Panc1 (cell line): ENCODE results near the gene PPM1K. TPM values are rescaled to one million over a fixed set of nuclear protein-coding genes. Genes with fewer than 3 reads are reported as not detected.
A peak's percentile ranks its signal among the peaks of the same experiment; 100 is the strongest.

Source experiments
- ATAC-seq: fragments of 200-7000 bp; cut with Tn5 transposase; 2 replicates; pipeline ENCODE4 v1.9.1; 2020; ENCODE audit warnings: mild to moderate bottlenecking, moderate library complexity
- BruUV-seq: library from RNA; stranded (reverse); fragments of 400-500 nt; replicated peaks from 2 replicates; lab custom pipeline; 2021; lab: Mats Ljungman, UMichigan
- CTCF ChIA-PET: fragments of 300-600 bp; sonication (Branson Sonifier 250); formaldehyde crosslinking; loops from one replicate; lab custom pipeline; 2022; ENCODE audit warnings: antibody characterized with exemption; lab: Charles Lee
- POLR2A ChIA-PET: fragments of 300-600 bp; sonication (Branson Sonifier 250); formaldehyde crosslinking; loops from one replicate; lab custom pipeline; 2022; ENCODE audit warnings: antibody characterized with exemption; lab: Charles Lee
- DNase-seq: peaks from one replicate; pipeline ENCODE4 v3.0.0-alpha.2; 2010; ENCODE audit warnings: low read depth, low spot score
- H3K27ac ChIP-seq: 2 replicates; pipeline ENCODE4 v1.5.1; 2011; ENCODE audit warnings: mild to moderate bottlenecking, low read length, inconsistent platforms
- H3K27me3 ChIP-seq: fragments of 200-500 bp; sonication (Bioruptor generic); 2 replicates; pipeline ENCODE4 v1.6.0; 2014; ENCODE audit warnings: low read length, inconsistent platforms; ENCODE audit not compliant: control insufficient read depth, insufficient read depth
- H3K36me3 ChIP-seq: fragments of 200-500 bp; sonication (Bioruptor generic); 2 replicates; pipeline ENCODE4 v1.5.1; 2014; ENCODE audit warnings: inconsistent platforms, mild to moderate bottlenecking, low read length, moderate library complexity; ENCODE audit not compliant: control insufficient read depth, insufficient read depth
- H3K4me1 ChIP-seq: 2 replicates; pipeline ENCODE4 v1.5.1; 2011; ENCODE audit warnings: inconsistent platforms, mild to moderate bottlenecking, low read length, moderate library complexity; ENCODE audit not compliant: control insufficient read depth, insufficient read depth
- H3K4me3 ChIP-seq, 2 experiments: 2 replicates each; pipeline ENCODE4 v1.5.1; 2011 to 2012; ENCODE audit warnings: low read depth in 2 of 2, low read length in 2 of 2, mild to moderate bottlenecking in 2 of 2, inconsistent platforms in 1 of 2, moderate library complexity in 1 of 2
- H3K9me3 ChIP-seq: fragments of 200-500 bp; sonication (Bioruptor generic); 2 replicates; pipeline ENCODE4 v1.5.1; 2014; ENCODE audit warnings: low read depth, mild to moderate bottlenecking, inconsistent platforms, low read length, moderate library complexity; ENCODE audit not compliant: control insufficient read depth, insufficient read depth
- CTCF ChIP-seq: fragments of 450-650 bp; IDR thresholded peaks from 2 replicates; pipeline ENCODE4 v1.5.1; 2017; ENCODE audit warnings: mild to moderate bottlenecking
- POLR2AphosphoS5 ChIP-seq: IDR thresholded peaks from 2 replicates; pipeline ENCODE4 v1.6.1; 2012; ENCODE audit warnings: mild to moderate bottlenecking, low read depth, low read length, moderate library complexity
- SIN3A ChIP-seq: IDR thresholded peaks from 2 replicates; pipeline ENCODE4 v1.6.1; 2012; ENCODE audit warnings: low read depth, mild to moderate bottlenecking, low read length, moderate library complexity, borderline replicate concordance; ENCODE audit not compliant: insufficient read depth
- TCF7L2 ChIP-seq: IDR thresholded peaks from 2 replicates; pipeline ENCODE4 v1.6.1; 2011; ENCODE audit warnings: mild to moderate bottlenecking, low read depth, low read length, inconsistent platforms
- in situ Hi-C: cut with HindIII; loops from 2 replicates; pipeline ENCODE4 v1.10.0; 2016; ENCODE audit warnings: low sequenced_read_pairs, low pct_unique_long_range_greater_than_20kb
- intact Hi-C: fragments of 100-400 bp; cut with micrococcal nuclease; formaldehyde crosslinking; loops from one replicate; pipeline ENCODE4 v1.10.0; 2022; ENCODE audit not compliant: unreplicated experiment
- total RNA-seq: library from RNA; stranded (reverse); gene quantifications from one replicate; pipeline ENCODE4 v1.2.1, GENCODE V29; 2021; ENCODE audit not compliant: unreplicated experiment
- TF ChIP-seq, protein P1 (sequence below), 2 experiments: IDR thresholded peaks; 2 replicates each; pipeline ENCODE4 v1.6.1; 2011 to 2012; ENCODE audit warnings: low read depth in 2 of 2, control low read depth in 1 of 2, low read length in 1 of 2, mild to moderate bottlenecking in 1 of 2, moderate library complexity in 1 of 2; ENCODE audit not compliant: insufficient read depth in 1 of 2

The PPM1K gene
- total RNA-seq, 1 experiment from 2014 or later: 2.1 TPM

- in situ Hi-C loops: no loop called here
- H3K27ac ChIP-seq: no peak overlapping the region
- H3K4me1 ChIP-seq: no peaks in the 10 kb centered on the region
- no peaks in the 10 kb centered on the region for H3K27me3 ChIP-seq
- BruUV-seq: no TSS peak
- no peak overlapping the region for H3K4me3 ChIP-seq
- ChIA-PET CTCF (no interaction called here), POLR2A (interaction anchor here (0.7 kb wide), 1 partner anchor 50 kb away, joined by 13 read pairs; no protein-coding TSS in a partner anchor)
- ATAC-seq: 0 out of 2 replicates have a peak, but pooled peaks have one; percentile 12
- H3K9me3 ChIP-seq: no peaks in the 10 kb centered on the region
- TF ChIP-seq POLR2AphosphoS5 (no peak), CTCF (no peak), TCF7L2 (no peak)
- TF ChIP-seq, protein P1, sequence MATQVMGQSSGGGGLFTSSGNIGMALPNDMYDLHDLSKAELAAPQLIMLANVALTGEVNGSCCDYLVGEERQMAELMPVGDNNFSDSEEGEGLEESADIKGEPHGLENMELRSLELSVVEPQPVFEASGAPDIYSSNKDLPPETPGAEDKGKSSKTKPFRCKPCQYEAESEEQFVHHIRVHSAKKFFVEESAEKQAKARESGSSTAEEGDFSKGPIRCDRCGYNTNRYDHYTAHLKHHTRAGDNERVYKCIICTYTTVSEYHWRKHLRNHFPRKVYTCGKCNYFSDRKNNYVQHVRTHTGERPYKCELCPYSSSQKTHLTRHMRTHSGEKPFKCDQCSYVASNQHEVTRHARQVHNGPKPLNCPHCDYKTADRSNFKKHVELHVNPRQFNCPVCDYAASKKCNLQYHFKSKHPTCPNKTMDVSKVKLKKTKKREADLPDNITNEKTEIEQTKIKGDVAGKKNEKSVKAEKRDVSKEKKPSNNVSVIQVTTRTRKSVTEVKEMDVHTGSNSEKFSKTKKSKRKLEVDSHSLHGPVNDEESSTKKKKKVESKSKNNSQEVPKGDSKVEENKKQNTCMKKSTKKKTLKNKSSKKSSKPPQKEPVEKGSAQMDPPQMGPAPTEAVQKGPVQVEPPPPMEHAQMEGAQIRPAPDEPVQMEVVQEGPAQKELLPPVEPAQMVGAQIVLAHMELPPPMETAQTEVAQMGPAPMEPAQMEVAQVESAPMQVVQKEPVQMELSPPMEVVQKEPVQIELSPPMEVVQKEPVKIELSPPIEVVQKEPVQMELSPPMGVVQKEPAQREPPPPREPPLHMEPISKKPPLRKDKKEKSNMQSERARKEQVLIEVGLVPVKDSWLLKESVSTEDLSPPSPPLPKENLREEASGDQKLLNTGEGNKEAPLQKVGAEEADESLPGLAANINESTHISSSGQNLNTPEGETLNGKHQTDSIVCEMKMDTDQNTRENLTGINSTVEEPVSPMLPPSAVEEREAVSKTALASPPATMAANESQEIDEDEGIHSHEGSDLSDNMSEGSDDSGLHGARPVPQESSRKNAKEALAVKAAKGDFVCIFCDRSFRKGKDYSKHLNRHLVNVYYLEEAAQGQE (IDR thresholded peaks at IDR 0.05; ENCODE audit: insufficient read depth in 1 of 2, low read depth in 2 of 2, low read length in 1 of 2): no peak
- intact Hi-C loops: no loop called here
- no peak for DNase-seq
- no peaks in the 10 kb centered on the region for H3K36me3 ChIP-seq
Observed at GRCh38 chr4:88320224-88320779, 35.9 kb upstream of the PPM1K start.

DNA sequence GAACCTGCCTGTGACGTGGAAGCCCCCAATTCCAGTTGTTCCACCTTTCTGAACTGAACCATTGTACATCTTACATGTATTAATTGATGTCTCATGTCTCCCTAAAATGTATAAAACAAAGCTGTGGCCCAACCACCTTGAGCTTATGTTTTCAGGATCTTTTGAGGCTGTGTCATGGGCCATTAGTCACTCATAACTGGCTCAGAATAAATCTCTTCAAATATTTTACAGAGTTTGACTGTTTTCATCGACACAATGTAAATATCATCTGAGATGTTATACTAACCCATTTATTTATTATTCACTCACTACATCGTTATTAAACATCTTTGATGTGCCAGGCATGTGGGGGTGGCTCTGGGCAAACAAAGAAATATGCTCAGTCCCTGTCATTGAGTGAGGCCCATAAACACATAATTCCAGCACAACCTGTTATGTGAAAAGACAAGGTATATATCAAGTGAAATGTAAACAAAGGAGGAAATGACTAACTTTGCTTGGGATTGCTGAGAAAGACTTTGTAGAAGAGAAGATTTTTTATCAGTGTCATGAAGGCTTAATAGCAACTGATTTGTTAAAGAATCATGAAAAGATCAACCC, 34.5 kb upstream of the PPM1K start:
- in situ Hi-C loops (no loop called here), intact Hi-C loops (no loop called here)
- ChIA-PET POLR2A (no interaction called here), CTCF (no interaction called here)
- Histone ChIP-seq H3K27ac (no peak overlapping the region), H3K36me3 (no peaks in the 10 kb centered on the region), H3K4me1 (no peaks in the 10 kb centered on the region), H3K27me3 (no peaks in the 10 kb centered on the region), H3K9me3 (no peaks in the 10 kb centered on the region), H3K4me3 (no peak overlapping the region)
- DNase-seq (no peak), ATAC-seq (no peak)
- TF ChIP-seq CTCF: no peak
- no peak for TF ChIP-seq TCF7L2
- no peak for TF ChIP-seq SIN3A
- TF ChIP-seq POLR2AphosphoS5: no peak
- TF ChIP-seq, protein P1 (IDR thresholded peaks at IDR 0.05; ENCODE audit: insufficient read depth in 1 of 2, low read depth in 2 of 2, low read length in 1 of 2): no peak
- BruUV-seq: no TSS peak
